CD4-positive, alpha-beta memory T cell (primary cell): Measurements from ENCODE around the gene NCKAP5. TPM values are rescaled to one million over a fixed set of nuclear protein-coding genes. Genes with fewer than 3 reads are reported as not detected.
"Not testable (repeated sequence)": the region's sequence is repeated elsewhere in the genome, so short reads cannot be mapped to it uniquely, and the experiment has no call there.

ENCODE experiments used
- CTCF ChIA-PET: fragments of 350-600 bp; sonication (Branson Sonifier 250); formaldehyde crosslinking; loops from one replicate; lab custom pipeline; 2021; ENCODE audit warnings: inconsistent platforms; ENCODE audit not compliant: partially characterized antibody; lab: Charles Lee
- POLR2A ChIA-PET: fragments of 350-600 bp; sonication (Branson Sonifier 250); formaldehyde crosslinking; loops from one replicate; lab custom pipeline; 2021; ENCODE audit not compliant: partially characterized antibody; lab: Charles Lee
- DNase-seq, 5 donors: peaks; one replicate each; pipeline versions ENCODE4 v3.0.0 to v3.0.0-alpha.2; 2020 to 2022; ENCODE audit warnings: mixed read lengths in 1 of 5
- H3K27ac ChIP-seq: one replicate; pipeline ENCODE4 v1.7.0; 2013; ENCODE audit warnings: low read depth, low read length
- H3K27me3 ChIP-seq: 2 replicates; pipeline ENCODE4 v1.7.0; 2013; ENCODE audit warnings: mild to moderate bottlenecking, low read length, moderate library complexity; ENCODE audit not compliant: insufficient read depth
- H3K36me3 ChIP-seq: 2 replicates; pipeline ENCODE4 v1.7.0; 2013; ENCODE audit warnings: mild to moderate bottlenecking, low read length, moderate library complexity; ENCODE audit not compliant: insufficient read depth
- H3K4me1 ChIP-seq: 2 replicates; pipeline ENCODE4 v1.7.0; 2013; ENCODE audit warnings: mild to moderate bottlenecking, low read length, moderate library complexity; ENCODE audit not compliant: insufficient read depth
- H3K4me3 ChIP-seq, 2 donors: one replicate each; pipeline ENCODE4 v1.7.0; 2013; ENCODE audit warnings: low read length in 2 of 2, mild to moderate bottlenecking in 1 of 2
- H3K9me3 ChIP-seq, 2 donors: one replicate each; pipeline ENCODE4 v1.7.0; 2013; ENCODE audit warnings: low read length in 2 of 2, control low read depth in 1 of 2; ENCODE audit not compliant: control insufficient read depth in 1 of 2
- H3K27ac Mint-ChIP-seq, 7 donors: one replicate each; pipeline ENCODE4 v1.8.0; 2020 to 2021; ENCODE audit warnings: mixed read lengths in 7 of 7, mild to moderate bottlenecking in 6 of 7, inconsistent platforms in 3 of 7, moderate library complexity in 3 of 7
- H3K27me3 Mint-ChIP-seq, 2 donors: one replicate each; pipeline ENCODE4 v1.8.0; 2020 to 2021; ENCODE audit warnings: mixed read lengths in 2 of 2
- H3K36me3 Mint-ChIP-seq, 2 donors: one replicate each; pipeline ENCODE4 v1.8.0; 2020 to 2021; ENCODE audit warnings: mixed read lengths in 2 of 2, inconsistent platforms in 1 of 2, mild to moderate bottlenecking in 1 of 2
- H3K4me1 Mint-ChIP-seq, 4 donors: one replicate each; pipeline ENCODE4 v1.8.0; 2020 to 2021; ENCODE audit warnings: mixed read lengths in 4 of 4, mild to moderate bottlenecking in 1 of 4
- H3K4me3 Mint-ChIP-seq, 8 donors: one replicate each; pipeline ENCODE4 v1.8.0; 2020 to 2021; ENCODE audit warnings: mixed read lengths in 8 of 8, mild to moderate bottlenecking in 7 of 8, moderate library complexity in 6 of 8, inconsistent platforms in 3 of 8
- H3K9me3 Mint-ChIP-seq, 8 donors: one replicate each; pipeline ENCODE4 v1.8.0; 2020 to 2021; ENCODE audit warnings: mixed read lengths in 8 of 8, mild to moderate bottlenecking in 5 of 8, inconsistent platforms in 3 of 8, moderate library complexity in 1 of 8
- intact Hi-C: fragments of 100-400 bp; cut with micrococcal nuclease; formaldehyde crosslinking; loops from one replicate; pipeline ENCODE4 v1.15.1; 2023
- polyA plus RNA-seq, 2 donors: library from polyadenylated mRNA; unstranded; fragments of 300-500 nt; fragmentation: Illumina TruSeq; gene quantifications; one replicate each; pipeline ENCODE4 v1.2.3, GENCODE V29; 2021
- total RNA-seq, 2 experiments: library from RNA; stranded (reverse); gene quantifications; one replicate each; pipeline ENCODE4 v1.2.3, GENCODE V29; 2021

Gene NCKAP5
- total and polyA plus RNA-seq, 4 experiments from 2014 or later: not detected

DNA sequence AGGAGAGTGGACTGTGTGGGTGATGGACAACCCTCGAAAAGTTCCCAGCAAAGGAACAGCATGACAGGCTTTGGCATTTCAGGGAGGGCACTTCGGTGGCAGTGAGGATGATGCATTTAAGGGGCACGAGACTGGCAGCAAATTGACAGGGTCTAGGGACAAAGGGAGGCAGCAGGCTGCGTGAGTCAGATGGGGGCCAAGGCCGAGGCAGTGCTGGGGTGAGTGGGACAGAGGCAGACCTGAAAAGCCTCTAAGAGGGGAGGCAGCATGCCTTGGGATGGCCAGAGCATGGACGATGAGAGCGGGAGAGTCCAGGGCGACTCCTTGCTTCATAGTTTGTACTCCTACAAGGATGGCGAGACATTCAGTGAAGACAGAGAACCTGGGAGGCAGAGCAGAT is 848.8 kb downstream of the NCKAP5 start:
- no peaks in the 10 kb centered on the region for H3K4me1 ChIP-seq
- no peaks in the 10 kb centered on the region for H3K36me3 Mint-ChIP-seq
- peaks cover 0 to 6% (median 2%) of the 10 kb centered on the region in 8 donors for H3K9me3 Mint-ChIP-seq
- peak overlapping the region in 1 of 7 donors; percentile 57 for H3K27ac Mint-ChIP-seq
- POLR2A ChIA-PET: no interaction called here
- H3K4me3 Mint-ChIP-seq: no peak overlapping the region
- intact Hi-C loops: no loop called here
- no peak overlapping the region for H3K4me3 ChIP-seq
- no peaks in the 10 kb centered on the region for H3K4me1 Mint-ChIP-seq
- H3K27me3 ChIP-seq: no peaks in the 10 kb centered on the region
- CTCF ChIA-PET: no interaction called here
- no peaks in the 10 kb centered on the region for H3K9me3 ChIP-seq
- no peaks in the 10 kb centered on the region for H3K36me3 ChIP-seq
- no peak for DNase-seq
- peaks cover 0 to 2% of the 10 kb centered on the region in 2 donors for H3K27me3 Mint-ChIP-seq
- H3K27ac ChIP-seq: no peak overlapping the region

DNA sequence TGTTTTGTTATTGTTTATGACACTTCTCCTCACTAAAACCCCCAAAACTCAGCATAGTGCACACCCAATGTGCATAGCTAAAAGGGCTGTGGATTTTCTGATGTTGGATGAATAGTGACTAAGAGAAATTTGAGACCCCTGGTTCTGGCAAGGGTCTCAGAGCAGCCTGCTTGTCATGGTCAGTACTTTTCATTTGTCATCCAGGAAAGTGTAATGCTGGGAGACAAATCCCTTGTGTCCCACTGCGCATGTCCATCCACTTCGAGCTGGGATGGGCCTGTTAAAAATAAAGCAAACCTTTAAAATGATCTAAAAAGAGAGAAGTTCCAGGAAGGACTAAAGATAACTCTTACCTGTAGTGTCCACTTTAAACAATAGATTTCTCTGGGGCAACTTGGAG is 851.3 kb downstream of the NCKAP5 start:
- Histone ChIP-seq H3K9me3 (no peaks in the 10 kb centered on the region), H3K4me3 (no peak overlapping the region), H3K27me3 (no peaks in the 10 kb centered on the region), H3K36me3 (no peaks in the 10 kb centered on the region), H3K4me1 (no peaks in the 10 kb centered on the region), H3K27ac (no peak overlapping the region)
- CTCF ChIA-PET: no interaction called here
- intact Hi-C loops: no loop called here
- POLR2A ChIA-PET: no interaction called here
- Mint-ChIP-seq H3K4me3 (no peak overlapping the region), H3K36me3 (no peaks in the 10 kb centered on the region), H3K9me3 (peaks cover 0 to 5% (median under 1%) of the 10 kb centered on the region in 8 donors), H3K4me1 (no peaks in the 10 kb centered on the region), H3K27me3 (no peaks in the 10 kb centered on the region), H3K27ac (no peak overlapping the region)
- no peak for DNase-seq

- intact Hi-C loops: no loop called here
- Mint-ChIP-seq H3K4me1 (no peaks in the 10 kb centered on the region), H3K27ac (no peak overlapping the region), H3K4me3 (no peak overlapping the region), H3K36me3 (no peaks in the 10 kb centered on the region), H3K27me3 (no peaks in the 10 kb centered on the region), H3K9me3 (peaks cover 0 to 5% (median 1%) of the 10 kb centered on the region in 8 donors)
- DNase-seq: no peak
- Histone ChIP-seq H3K4me1 (no peaks in the 10 kb centered on the region), H3K9me3 (no peaks in the 10 kb centered on the region), H3K36me3 (no peaks in the 10 kb centered on the region), H3K4me3 (no peak overlapping the region), H3K27ac (no peak overlapping the region), H3K27me3 (no peaks in the 10 kb centered on the region)
- CTCF ChIA-PET: no interaction called here
- POLR2A ChIA-PET: no interaction called here
Observed at GRCh38 chr2:132715386-132716351, 852.6 kb downstream of the NCKAP5 start.

DNA sequence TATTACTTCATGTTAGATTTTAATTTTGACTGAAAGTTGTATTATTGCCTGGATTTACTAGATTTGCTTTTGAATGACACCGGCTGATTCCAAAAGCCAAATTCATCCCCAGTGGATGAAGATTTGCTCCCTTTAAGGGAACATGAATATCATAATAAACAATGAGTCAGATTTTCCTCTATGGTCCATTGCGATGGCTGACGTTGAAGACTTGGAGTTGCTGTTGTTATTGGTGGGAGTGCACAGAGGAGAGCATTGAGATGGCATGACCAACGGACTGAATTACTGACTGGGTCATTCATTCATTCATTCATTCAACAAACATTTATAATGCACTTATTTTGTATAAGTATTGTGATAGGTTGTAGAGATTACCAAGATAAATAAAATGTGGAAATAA is 864.9 kb downstream of the NCKAP5 start:
- H3K4me3 ChIP-seq: no peak overlapping the region
- H3K9me3 Mint-ChIP-seq: peaks cover 0 to 4% (median under 1%) of the 10 kb centered on the region in 8 donors
- H3K27me3 Mint-ChIP-seq: no peaks in the 10 kb centered on the region
- ChIA-PET POLR2A (no interaction called here), CTCF (no interaction called here)
- no peaks in the 10 kb centered on the region for H3K9me3 ChIP-seq
- no peaks in the 10 kb centered on the region for H3K36me3 Mint-ChIP-seq
- intact Hi-C loops: no loop called here
- no peaks in the 10 kb centered on the region for H3K4me1 Mint-ChIP-seq
- H3K27ac Mint-ChIP-seq: no peak overlapping the region
- H3K27me3 ChIP-seq: no peaks in the 10 kb centered on the region
- DNase-seq: no peak
- H3K4me1 ChIP-seq: no peaks in the 10 kb centered on the region
- H3K4me3 Mint-ChIP-seq: no peak overlapping the region
- H3K36me3 ChIP-seq: no peaks in the 10 kb centered on the region
- H3K27ac ChIP-seq: no peak overlapping the region

DNA sequence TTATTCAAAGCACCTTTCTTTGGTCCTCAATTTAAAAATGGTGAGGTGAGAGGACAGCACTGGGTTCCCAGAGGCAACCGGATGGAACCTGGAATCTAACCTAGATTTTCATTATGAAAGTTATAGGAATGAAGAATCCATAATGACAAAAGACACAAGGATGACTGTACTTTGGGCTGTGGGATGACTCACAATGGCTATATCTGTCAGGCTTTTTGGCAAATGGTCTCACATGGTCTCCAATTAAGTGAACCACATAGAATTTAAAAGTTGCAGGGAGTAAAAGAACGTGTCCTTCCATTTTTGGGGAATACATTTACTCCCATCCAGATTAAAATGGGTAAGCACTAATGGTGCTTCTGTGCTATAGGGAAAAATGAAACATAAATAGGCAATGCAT is 866.5 kb downstream of the NCKAP5 start:
- intact Hi-C loops: no loop called here
- ChIA-PET POLR2A (no interaction called here), CTCF (no interaction called here)
- Histone ChIP-seq H3K27ac (no peak overlapping the region), H3K4me3 (no peak overlapping the region), H3K4me1 (no peaks in the 10 kb centered on the region), H3K36me3 (no peaks in the 10 kb centered on the region), H3K9me3 (no peaks in the 10 kb centered on the region), H3K27me3 (no peaks in the 10 kb centered on the region)
- Mint-ChIP-seq H3K4me1 (no peaks in the 10 kb centered on the region), H3K27me3 (no peaks in the 10 kb centered on the region), H3K9me3 (peaks cover 0 to 4% (median 1%) of the 10 kb centered on the region in 8 donors), H3K36me3 (no peaks in the 10 kb centered on the region), H3K4me3 (no peak overlapping the region), H3K27ac (no peak overlapping the region)
- DNase-seq: no peak

- DNase-seq, H3K27ac Mint-ChIP-seq, POLR2A ChIA-PET, H3K36me3 ChIP-seq, H3K4me3 ChIP-seq, H3K4me3 Mint-ChIP-seq, intact Hi-C loops, H3K27me3 Mint-ChIP-seq, H3K27me3 ChIP-seq, H3K36me3 Mint-ChIP-seq, H3K9me3 Mint-ChIP-seq, CTCF ChIA-PET, H3K4me1 Mint-ChIP-seq, H3K27ac ChIP-seq, H3K9me3 ChIP-seq, H3K4me1 ChIP-seq: not testable (repeated sequence)
Observed at GRCh38 chr2:132699802-132700201, 868.5 kb downstream of the NCKAP5 start.

- H3K4me3 ChIP-seq, DNase-seq, H3K9me3 ChIP-seq, POLR2A ChIA-PET, H3K27ac Mint-ChIP-seq, H3K4me3 Mint-ChIP-seq, H3K27me3 Mint-ChIP-seq, H3K4me1 Mint-ChIP-seq, CTCF ChIA-PET, H3K36me3 ChIP-seq, H3K9me3 Mint-ChIP-seq, H3K27me3 ChIP-seq, intact Hi-C loops, H3K36me3 Mint-ChIP-seq, H3K27ac ChIP-seq, H3K4me1 ChIP-seq: not testable (repeated sequence)
Observed at GRCh38 chr2:132698347-132698746, 869.9 kb downstream of the NCKAP5 start.
